Psoas muscle (tissue), 8 donors: Measurements from ENCODE around the gene AGER. TPM values are rescaled to one million over a fixed set of nuclear protein-coding genes. Genes with fewer than 3 reads are reported as not detected.

Experiments used
- ATAC-seq, 4 donors: fragments of 200-7000 bp; cut with Tn5 transposase; one replicate each; pipeline ENCODE4 v1.9.1; 2020; ENCODE audit warnings: moderate library complexity in 3 of 4, mild to moderate bottlenecking in 2 of 4
- DNase-seq, 2 donors: peaks; one replicate each; pipeline ENCODE4 v3.0.0-alpha.2; 2020
- H3K27ac ChIP-seq: fragments of 200-600 bp; one replicate; pipeline ENCODE4 v1.8.0; 2022
- H3K27me3 ChIP-seq, 3 donors: fragments of 200-600 bp in 1 of 3; one replicate each; pipeline versions ENCODE4 v1.6.1 to v1.8.0; 2013 to 2022; ENCODE audit warnings: low read length in 2 of 3, mild to moderate bottlenecking in 2 of 3, moderate library complexity in 1 of 3; ENCODE audit not compliant: insufficient read depth in 3 of 3
- H3K36me3 ChIP-seq, 2 donors: fragments of 200-600 bp in 1 of 2; one replicate each; pipeline versions ENCODE4 v1.6.1 to v1.8.0; 2013 to 2022; ENCODE audit warnings: low read depth in 1 of 2, mild to moderate bottlenecking in 1 of 2, moderate library complexity in 1 of 2; ENCODE audit not compliant: insufficient read depth in 1 of 2
- H3K4me1 ChIP-seq: fragments of 200-600 bp; one replicate; pipeline ENCODE4 v1.8.0; 2022
- H3K4me3 ChIP-seq: fragments of 200-600 bp; one replicate; pipeline ENCODE4 v1.8.0; 2022; ENCODE audit warnings: mild to moderate bottlenecking
- H3K9me3 ChIP-seq: fragments of 200-600 bp; one replicate; pipeline ENCODE4 v1.8.0; 2022
- WGBS, 3 donors: extraction: QIAGEN DNeasy Blood & Tissue Kit; methylation state at CpG; one replicate each; pipeline versions ENCODE4 v1.1.6 to v1.1.7; 2013; 5-methylcytosine and 5-hydroxymethylcytosine counted together
- intact Hi-C, 2 donors: fragments of 100-400 bp; cut with DNase I; formaldehyde crosslinking; loops; one replicate each; pipeline versions ENCODE4 v1.11.0 to v1.14.2; 2022
- polyA plus RNA-seq, 3 donors: library from polyadenylated mRNA; stranded (reverse); fragments of 200-250 nt; gene quantifications; one replicate each; pipeline ENCODE4 v1.2.3, GENCODE V29; 2013
- total RNA-seq, 4 donors: library from RNA; stranded (reverse); fragmentation: NEBNext Ultra II Directional in 2 of 4; extraction: Animal tissue kit (Norgen Biotek cat#: 25700) in 2 of 4; gene quantifications; one replicate each; pipeline versions ENCODE4 v1.2.1 to v1.2.4, GENCODE V29; 2021 to 2023
- TF ChIP-seq, protein P1 (sequence below): fragments of 200-600 bp; IDR thresholded peaks from one replicate; pipeline ENCODE4 v1.8.0; 2022; ENCODE audit warnings: antibody characterized with exemption
- donor health status: healthy with polysubstance abuse.
- donor health status: DM: no; HTN: no; CAD: no; lungs with moderate emphysema.
- donor health status: Bipolar disorder and iron deficiency.
- donor health status: healthy.
- donor health status: DM: yes; HTN: yes; CAD: no.
- donor health status: DM: no; HTN: no; CAD: no.
- donor health status: DM: no; HTN: no; CAD: no.
- donor health status: DM: yes; HTN: yes; CAD: no.

Gene AGER
- total and polyA plus RNA-seq, 7 donors, result 0.79 to 2.0 (median 1.2) TPM

DNA sequence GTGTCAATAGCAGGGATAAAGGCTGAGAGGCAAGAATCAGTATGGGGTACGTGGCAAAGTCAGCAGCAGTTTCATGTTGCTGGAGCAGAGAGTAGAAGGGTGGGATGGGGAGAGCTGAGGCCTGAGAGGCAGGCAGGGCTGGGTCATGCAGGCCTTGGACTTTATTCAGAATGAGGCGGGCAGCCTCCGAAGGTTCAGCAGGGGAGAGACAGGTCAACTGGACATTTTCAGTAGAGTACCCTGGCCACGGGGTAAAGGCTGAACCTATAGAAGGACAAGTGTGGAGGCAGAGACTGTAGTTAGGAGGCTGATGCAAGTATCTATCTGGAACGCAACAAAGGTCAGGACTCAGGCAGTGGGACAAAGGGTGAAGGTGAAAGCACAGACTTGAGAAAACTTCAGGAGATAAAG is 26.1 kb upstream of the AGER start:
- H3K36me3 ChIP-seq, result peaks cover 0 to 4% of the 10 kb centered on the region in 2 donors
- ATAC-seq (no peak), DNase-seq (no peak)
- H3K27me3 ChIP-seq, result no peaks in the 10 kb centered on the region
- no peak overlapping the region for H3K4me3 ChIP-seq
- no peaks in the 10 kb centered on the region for H3K9me3 ChIP-seq
- TF ChIP-seq, protein P1, sequence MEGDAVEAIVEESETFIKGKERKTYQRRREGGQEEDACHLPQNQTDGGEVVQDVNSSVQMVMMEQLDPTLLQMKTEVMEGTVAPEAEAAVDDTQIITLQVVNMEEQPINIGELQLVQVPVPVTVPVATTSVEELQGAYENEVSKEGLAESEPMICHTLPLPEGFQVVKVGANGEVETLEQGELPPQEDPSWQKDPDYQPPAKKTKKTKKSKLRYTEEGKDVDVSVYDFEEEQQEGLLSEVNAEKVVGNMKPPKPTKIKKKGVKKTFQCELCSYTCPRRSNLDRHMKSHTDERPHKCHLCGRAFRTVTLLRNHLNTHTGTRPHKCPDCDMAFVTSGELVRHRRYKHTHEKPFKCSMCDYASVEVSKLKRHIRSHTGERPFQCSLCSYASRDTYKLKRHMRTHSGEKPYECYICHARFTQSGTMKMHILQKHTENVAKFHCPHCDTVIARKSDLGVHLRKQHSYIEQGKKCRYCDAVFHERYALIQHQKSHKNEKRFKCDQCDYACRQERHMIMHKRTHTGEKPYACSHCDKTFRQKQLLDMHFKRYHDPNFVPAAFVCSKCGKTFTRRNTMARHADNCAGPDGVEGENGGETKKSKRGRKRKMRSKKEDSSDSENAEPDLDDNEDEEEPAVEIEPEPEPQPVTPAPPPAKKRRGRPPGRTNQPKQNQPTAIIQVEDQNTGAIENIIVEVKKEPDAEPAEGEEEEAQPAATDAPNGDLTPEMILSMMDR, result no peak
- intact Hi-C loops, result no loop called here
- no peak overlapping the region for H3K27ac ChIP-seq
- 75 to 89% (median 83%) methylated on average over 5 of the region's 5 CpGs for WGBS, 3 donors
- no peaks in the 10 kb centered on the region for H3K4me1 ChIP-seq

DNA sequence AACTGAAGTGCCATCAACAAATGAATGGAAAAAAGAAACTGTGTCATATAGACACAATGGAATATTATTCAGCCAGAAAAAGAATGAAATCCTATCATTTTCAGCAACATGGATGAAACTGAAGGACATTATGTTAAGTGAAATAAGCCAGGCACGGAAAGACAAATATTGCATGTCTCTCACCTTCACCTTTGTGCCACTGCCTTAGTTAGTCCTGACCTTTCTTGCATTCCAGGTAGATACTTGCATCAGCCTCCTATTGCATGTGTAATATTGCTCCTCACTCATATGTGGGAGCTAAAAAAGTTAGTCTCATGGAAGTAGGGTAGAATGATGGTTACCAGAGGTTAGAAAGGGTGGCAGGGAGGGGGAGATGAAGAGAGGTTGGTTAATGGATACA is 24.9 kb upstream of the AGER start:
- no peak overlapping the region for H3K27ac ChIP-seq
- intact Hi-C loops, result no loop called here
- no peaks in the 10 kb centered on the region for H3K9me3 ChIP-seq
- no peak overlapping the region for H3K4me3 ChIP-seq
- no peak for DNase-seq
- H3K4me1 ChIP-seq, result no peaks in the 10 kb centered on the region
- H3K27me3 ChIP-seq, result no peaks in the 10 kb centered on the region
- WGBS, 3 donors, result 70 to 80% (median 74%) methylated on average over 1 of the region's 1 CpG
- no peak for ATAC-seq
- TF ChIP-seq, protein P1, result no peak
- H3K36me3 ChIP-seq, result peaks cover 0 to 4% of the 10 kb centered on the region in 2 donors

DNA sequence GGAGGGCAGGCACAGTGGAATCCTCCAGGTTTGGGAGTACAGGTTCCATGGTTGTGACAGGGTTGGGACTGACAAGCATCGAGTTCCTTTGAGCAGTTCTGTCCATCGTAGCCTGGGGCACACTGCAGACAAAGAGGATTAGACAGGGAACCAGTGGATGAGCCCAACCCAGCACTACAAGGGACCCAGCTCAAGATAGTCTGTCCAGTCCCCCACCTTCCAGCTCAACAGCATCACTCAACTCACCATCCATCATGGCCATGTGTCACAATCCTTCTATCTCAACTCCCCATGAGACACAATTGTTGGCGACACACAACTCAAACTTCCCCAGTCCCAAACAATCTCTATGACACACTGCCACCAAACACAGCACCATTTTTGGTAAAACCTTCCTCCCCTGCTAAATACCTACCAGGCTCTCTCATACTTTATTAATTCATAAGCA is 20.2 kb upstream of the AGER start:
- Histone ChIP-seq H3K4me3 (no peak overlapping the region), H3K27me3 (no peaks in the 10 kb centered on the region), H3K4me1 (no peaks in the 10 kb centered on the region), H3K27ac (no peak overlapping the region), H3K36me3 (no peaks in the 10 kb centered on the region), H3K9me3 (no peaks in the 10 kb centered on the region)
- WGBS, 3 donors, result 79 to 90% (median 85%) methylated on average over 3 of the region's 3 CpGs
- TF ChIP-seq, protein P1, result no peak
- no peak for DNase-seq
- intact Hi-C loops, result no loop called here
- ATAC-seq, result no peak

DNA sequence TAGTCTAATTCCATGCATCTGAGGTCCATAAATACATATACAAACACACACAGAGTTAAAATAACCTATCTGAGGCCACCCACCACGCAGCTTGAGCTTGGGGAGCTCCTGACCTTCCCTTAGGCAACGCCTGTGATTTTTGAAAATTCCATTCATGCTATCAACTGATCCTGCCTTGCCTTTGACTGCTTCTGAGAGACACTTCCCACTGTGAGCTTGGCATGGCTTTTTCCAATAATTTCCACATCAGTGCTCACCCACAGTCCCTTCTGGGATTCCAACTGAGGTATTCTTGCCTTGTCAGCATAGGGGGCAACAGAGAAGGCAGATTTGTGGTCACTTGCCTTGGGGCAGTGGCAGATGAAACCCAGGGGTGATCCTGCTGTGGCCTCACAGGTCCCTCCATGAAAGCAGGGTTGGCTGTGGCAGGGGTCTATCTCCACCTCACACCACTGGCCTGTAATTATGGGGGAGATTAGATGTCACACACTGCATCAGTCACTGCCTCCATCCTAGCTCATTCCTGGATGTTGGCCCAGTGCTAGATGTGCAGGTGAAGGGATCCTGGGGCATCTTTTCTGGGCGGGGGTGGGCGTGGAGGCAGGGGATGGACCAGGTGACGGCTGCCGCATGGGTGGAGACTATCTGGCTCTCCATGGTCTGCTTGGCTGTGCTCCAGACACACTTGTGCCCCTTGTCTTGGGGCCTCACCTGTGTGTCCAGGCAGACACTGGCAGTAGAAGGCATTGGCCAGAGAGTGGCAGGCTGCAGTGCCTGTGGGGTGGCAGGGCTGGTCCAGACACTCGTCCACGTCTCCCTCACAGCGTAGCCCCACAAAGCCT is 19.6 kb upstream of the AGER start:
- 76 to 84% (median 82%) methylated on average over 9 of the region's 9 CpGs for WGBS, 3 donors
- Histone ChIP-seq H3K9me3 (no peaks in the 10 kb centered on the region), H3K4me1 (no peaks in the 10 kb centered on the region), H3K36me3 (no peaks in the 10 kb centered on the region), H3K27ac (no peak overlapping the region), H3K27me3 (no peaks in the 10 kb centered on the region), H3K4me3 (no peak overlapping the region)
- TF ChIP-seq, protein P1, result no peak
- intact Hi-C loops, result no loop called here
- no peak for DNase-seq
- no peak for ATAC-seq
